GM12874 (cell line): ENCODE results near the gene ZFYVE28.

Source experiments
- CTCF ChIP-seq: IDR thresholded peaks from 2 replicates; pipeline ENCODE4 v1.5.1; 2011; ENCODE audit warnings: low read depth, mild to moderate bottlenecking, control low read depth, low read length, moderate library complexity; ENCODE audit not compliant: insufficient read depth

Gene ZFYVE28

GRCh38 chr4:2360396-2360730 is 58.1 kb downstream of the ZFYVE28 start:
- no peak for TF ChIP-seq CTCF

DNA sequence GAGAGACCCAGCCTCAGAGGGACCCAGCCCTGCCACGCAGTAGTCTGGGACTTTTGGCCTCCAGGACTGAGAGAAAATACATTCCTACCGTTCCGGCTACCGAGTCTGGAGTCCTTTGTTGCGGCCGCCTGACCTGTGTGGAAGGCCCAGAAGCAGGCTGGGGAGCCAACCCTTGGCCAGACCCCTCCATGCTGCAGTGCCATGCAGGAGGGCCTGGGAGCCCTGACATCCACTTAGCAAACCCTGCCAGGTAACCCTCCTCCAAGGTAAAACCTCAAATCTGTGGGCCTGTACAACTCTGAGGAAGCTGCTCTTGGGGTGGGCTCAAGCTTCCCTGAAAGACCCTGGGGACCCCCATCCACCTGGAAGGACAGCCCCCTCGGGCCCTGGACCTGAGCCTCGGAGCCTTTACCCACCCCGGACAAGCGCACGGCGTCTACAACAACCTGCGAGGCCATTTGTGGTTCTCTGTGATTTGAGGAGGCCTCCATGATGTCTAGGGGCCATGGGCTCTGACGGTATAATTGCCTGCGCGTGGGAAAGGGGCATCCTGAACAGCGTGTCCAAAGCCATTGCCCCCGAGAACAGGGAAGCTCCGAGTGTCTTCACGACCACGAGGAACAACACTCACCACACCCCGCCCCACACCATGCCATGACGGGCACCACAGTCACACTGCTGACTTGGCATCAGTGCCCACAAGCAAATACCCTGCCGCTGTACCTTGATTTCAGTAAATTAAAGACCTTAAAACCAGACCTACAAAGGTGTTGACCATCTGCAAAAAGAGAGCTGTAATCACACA is 58.7 kb downstream of the ZFYVE28 start:
- no peak for TF ChIP-seq CTCF

- TF ChIP-seq CTCF = no peak
These were observed 60.4 kb downstream of the ZFYVE28 start for GRCh38 chr4:2357821-2358745.

DNA sequence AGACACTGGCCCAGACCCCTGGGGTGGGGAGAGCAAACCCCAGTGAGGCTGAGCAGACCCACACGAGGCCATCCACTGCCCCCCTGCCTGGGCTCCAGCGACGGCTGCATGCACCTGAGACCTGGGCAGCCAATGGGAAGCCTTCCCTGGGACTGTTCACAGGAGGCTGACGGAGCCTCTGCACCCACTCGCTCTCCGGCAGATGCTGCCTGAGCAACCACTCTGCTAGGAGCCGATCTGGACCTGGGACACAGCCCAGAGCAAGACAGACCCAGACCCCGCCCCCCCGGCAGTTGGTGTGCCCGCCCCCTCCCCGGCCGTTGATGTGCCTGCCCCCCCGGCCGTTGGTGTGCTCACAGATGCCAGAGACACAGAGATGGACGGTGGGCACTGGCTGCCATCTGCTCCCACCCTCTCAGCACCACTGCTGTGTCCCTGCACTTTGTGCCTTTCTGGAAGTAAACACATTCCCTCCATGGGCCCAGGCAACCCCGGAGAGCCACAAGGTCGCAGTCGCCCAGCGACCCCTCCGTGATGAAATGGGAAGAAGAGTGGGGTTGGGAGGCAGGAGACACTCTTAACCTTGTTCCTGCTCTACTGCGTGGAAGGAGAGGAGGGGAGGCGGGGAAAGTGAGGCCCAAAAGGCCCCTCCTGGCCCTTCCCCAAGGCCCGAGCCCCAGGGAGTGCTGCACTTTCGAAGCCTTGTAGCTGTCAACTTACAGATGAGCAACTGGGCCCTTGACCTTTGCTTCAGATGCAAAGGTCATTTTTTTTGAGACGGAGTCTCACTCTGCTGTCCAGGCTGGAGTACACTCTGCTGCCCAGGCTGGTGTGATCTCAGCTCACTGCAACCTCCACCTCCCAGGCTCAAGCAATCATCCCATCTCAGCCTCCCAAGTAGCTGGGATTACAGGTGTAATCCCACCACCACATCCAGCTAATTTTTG is 62.0 kb downstream of the ZFYVE28 start:
- TF ChIP-seq CTCF = no peak

- TF ChIP-seq CTCF = no peak
These were observed 63.7 kb downstream of the ZFYVE28 start for GRCh38 chr4:2354760-2355159.

- 0 out of 2 replicates have a peak, but pooled peaks have one; percentile 10 for TF ChIP-seq CTCF
These were observed 64.3 kb downstream of the ZFYVE28 start for GRCh38 chr4:2354118-2354517.
